HG03575 (cell line): Measurements from ENCODE around the gene WASHC4.
"Not testable (repeated sequence)": the region's sequence is repeated elsewhere in the genome, so short reads cannot be mapped to it uniquely, and the experiment has no call there.

Source experiments
- ATAC-seq: cut with Tn5 transposase; IDR thresholded peaks from one replicate; pipeline ENCODE4 v1.9.1; 2021; ENCODE audit not compliant: unreplicated experiment, insufficient number of reproducible peaks, low FRiP score; ENCODE audit errors: extremely low read depth

Gene WASHC4

DNA sequence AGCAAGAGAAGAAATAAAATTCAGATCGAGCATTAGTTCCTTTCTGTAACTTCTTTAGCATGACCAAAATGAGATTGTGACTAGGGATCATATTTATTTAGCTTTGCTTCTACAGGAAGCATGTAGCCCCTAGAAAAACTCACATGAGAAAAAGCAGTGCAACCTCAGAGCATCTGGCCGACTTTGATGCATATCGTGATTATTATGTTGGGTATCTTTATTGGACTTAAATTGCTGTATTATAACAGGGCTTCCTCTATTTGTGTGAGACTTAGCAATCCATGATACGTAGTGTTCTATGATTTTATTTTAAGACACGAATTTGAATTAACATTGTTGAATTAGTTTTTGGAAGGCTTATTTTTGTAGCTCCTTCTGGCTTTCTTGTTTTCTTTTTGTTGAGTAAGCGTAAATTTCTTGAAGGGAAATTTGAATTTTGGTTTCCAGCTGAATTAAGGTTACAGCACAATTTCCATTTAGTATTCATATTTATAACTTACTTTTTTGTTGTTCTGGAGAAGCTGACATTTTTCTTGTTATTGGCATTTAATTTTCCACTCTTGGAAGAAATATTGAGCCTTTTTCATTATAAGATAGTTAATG, 33.9 kb downstream of the WASHC4 start:
- ATAC-seq, result no peak

DNA sequence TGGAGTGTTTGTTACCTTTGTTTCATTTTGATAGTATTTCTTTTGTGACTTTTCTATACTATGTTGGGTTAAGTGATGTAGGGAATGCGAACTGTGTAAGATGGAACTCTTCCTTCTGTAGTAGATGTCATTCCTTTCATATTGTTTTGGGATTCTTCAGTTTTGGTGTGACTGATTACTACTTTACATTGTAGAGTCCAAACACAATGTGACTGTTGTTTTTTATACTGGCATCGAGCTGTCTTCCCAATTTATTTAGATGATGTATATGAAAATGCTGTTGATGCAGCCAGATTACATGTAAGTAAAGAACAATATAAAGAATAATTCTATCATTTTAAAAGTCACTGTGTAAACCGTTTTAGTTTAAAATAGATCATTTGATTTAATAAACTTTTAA, 34.7 kb downstream of the WASHC4 start:
- no peak for ATAC-seq

DNA sequence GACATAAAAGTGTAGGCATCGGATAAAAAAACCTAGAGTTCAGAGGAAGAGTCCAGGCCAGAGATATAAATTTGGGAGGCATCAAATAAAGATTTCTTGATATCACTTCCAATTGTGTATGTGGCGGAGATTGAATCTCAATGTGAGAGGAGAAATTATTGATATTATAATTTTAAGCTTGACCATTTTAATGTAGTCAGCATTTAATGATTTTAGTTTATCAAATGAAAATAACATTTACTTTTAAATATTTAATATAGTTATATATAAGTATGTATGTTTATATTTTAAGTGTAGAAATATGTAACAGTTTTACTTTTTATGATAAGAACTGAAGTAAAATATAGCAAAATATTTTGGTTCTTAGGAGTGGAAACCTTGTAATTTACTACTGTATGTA, 48.7 kb downstream of the WASHC4 start:
- no peak for ATAC-seq

DNA sequence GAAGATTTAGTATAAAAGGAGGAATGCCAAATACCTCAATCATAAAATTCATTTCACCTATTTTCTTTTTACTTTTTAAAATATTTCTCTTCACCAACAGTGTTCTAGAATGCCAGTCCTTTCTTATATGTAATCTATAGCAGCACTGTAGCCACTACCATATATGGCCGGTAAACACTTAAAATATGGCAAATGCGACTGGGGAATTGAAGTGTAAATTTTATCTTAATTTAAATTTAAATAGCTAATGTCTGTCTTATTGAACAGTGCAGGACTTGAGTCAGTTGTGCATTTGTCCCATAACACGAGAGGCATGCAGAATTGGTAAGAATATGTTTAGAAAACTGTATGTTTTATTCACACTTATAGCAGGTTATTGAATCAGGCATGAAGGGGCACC, 50.1 kb downstream of the WASHC4 start:
- ATAC-seq, result no peak

DNA sequence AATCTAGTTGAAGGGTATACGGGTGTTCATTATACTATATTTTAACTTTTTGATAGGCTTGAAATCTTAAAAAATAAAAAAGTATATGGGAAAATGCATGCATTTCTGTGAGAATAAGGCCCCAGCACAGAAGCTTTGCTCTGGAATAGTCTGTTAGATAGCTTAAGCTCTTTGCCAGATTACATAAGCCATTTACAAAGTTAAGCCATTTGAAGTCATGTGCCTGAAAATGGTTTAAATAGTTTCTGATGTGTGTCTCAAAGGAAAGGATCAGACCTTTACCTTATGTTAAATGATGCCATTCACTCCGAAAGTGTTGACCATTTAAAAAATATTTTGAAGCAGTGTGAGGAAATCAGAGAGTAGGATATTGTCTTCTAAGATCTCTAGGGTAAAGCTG, 51.3 kb downstream of the WASHC4 start:
- ATAC-seq, result no peak

DNA sequence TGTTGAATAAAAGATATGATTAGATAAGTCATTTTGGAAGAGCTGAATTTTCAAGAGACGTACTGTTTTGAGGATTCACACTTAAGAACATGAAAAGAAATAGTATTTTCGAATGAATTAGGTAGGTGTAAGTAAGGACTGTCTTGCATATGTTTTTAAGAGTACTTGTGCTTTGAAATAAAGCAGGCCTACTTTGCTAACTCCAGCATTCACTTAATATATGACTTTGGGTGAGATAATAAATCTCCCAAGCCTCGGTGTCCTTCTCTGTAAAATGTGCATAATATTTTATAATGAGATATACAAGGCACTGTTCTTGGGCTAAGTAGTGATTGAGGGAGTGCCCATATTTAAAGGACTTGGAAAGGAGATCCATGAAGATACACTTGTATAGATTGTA, 54.6 kb downstream of the WASHC4 start:
- no peak for ATAC-seq

DNA sequence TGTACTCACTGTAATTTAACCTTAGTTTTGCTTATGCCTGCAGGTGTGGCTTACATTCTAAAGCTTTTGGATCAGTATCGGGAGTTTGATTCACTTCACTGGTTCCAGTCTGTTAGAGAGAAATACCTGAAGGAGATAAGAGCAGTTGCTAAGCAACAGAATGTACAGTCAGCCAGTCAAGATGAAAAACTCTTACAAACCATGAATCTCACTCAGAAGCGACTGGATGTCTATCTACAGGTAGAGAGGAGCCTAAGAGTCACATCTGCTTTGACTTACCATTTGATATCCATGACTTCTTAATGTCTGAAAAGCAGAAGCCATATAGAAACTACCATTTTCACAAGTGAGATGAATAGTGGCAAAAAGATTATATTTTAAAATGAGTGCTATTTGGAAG, 56.5 kb downstream of the WASHC4 start:
- no peak for ATAC-seq

DNA sequence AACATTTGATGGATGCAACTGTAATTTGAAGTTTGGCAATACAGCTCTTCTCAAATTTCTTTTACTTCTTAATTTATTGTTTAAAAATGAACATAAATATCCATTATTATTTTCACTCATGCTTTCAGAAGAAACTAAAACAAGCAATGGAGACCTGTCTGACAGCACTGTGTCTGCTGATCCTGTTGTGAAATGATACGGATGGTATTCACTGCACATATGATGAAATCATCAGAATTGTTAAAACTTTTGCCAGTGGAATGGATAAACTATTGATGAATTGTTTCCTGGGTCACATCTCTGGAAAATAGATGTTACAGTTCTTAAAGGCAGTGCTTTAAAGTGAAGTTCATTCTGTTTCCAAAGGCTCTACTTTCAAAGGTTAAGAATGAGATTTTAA, 59.2 kb downstream of the WASHC4 start:
- no peak for ATAC-seq

DNA sequence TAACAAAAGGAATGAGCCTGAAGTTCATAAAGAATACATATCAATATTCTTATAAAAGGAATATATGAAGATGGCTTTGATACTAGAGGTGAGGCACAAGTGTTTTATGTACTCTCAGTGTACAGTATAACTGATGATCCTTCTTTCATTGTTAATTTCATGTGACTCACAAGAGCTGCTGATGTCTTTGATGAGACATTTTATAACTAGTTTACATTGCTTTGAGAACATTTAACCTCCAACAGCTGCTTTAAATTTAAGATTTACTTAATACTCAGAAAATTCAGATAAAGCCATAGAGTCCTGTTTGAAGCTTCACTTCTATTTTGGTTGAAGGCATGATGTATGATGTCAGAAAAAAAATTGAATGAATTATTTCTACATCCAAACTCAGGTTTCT, 59.8 kb downstream of the WASHC4 start:
- no peak for ATAC-seq

DNA sequence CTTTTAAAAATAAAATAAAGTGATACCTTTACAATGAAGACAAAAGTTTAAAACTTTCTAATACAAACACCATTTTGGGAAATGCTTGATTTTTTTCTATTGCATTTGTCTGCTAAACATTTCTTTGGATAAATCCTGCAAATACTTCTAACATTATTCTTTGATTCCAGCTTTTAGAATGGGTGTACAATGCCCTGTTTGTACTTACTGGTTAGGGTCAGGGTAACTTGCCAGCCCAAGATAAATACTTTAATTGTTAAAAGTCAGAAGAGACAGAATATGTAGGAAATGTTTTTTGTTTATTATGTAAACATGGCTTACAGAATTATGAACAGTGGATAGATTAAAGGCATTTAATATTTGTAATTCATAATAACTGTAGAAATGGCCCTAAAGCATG, 60.5 kb downstream of the WASHC4 start:
- no peak for ATAC-seq

DNA sequence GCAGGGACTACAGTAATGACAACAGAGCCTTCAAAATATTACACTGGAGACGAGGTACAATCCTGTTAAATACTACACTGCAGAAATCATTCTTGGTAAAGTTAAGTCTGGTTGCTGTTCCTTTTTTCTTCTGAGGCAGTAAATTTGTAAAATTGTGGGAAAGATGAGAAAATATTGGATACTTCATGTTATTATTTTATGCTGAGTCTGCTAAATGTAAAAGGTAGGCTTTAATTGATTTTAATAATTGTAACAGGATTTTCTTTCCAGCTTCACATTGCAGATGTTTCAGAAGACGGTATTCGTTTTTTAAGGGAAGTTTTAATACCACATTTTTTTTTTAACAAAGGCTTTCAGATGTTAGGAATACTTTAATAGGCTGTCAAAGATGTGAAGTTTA, 62.6 kb downstream of the WASHC4 start:
- ATAC-seq, result no peak

DNA sequence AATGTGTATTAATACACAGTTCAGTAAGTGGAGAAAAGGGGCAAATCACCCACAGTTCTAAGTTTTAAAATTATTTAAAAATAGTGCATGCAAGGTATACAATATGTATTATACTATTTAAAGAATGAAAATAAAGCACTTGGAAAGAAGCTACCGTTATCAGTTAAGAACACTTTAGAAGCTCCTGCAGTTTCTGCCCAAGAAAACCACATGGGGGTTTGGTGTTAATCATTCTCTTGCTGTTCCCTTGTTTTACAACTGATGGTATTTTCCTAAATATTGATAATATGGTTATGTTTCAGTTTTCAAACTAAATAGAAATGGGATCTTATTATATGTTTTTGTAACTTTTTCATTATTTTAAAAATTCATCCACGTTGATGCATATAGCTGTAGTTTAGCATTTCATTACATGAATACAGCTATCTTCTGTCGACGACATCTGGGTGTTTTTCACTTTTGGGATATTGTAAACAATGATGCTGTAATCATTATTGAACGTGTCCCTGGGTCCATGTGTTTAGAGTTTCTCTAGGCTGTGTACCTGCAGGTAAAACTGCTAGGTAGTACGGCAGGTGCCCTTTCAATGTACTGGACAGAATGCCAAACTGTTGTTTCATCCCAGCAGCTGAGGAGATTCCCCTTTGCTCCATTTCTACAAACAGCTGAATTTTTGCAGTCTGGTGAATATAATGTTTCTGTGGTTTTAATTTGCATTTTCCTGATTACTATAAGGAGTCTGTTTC, 64.3 kb downstream of the WASHC4 start:
- no peak for ATAC-seq

DNA sequence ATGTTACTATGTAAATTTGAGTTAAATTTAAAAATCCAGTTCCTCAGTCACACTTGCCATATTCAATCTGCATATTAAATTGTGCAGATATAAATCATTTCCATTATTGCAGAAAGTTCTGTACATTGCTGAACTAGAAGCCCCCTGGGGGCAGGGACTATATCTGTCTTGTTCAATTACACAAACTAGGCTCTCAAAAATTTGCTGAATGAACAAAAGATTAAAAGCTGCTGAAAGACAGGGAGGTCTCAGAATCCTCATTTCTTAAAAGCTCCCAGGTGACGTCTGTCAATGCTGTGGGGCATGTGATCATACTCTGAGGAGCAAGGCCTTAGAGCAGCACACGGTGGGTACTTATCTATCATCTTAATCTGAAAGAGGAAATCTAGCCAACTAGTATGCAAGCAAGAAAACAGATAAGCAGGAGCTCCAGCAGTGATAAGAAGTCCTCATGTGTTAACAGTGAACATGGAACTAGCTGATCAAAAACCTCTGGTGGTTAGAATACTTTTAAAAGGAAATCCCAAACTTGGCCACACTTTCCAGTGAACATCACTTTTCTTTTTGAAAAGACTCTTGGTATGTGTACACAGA, 68.0 kb downstream of the WASHC4 start:
- ATAC-seq, result no peak

DNA sequence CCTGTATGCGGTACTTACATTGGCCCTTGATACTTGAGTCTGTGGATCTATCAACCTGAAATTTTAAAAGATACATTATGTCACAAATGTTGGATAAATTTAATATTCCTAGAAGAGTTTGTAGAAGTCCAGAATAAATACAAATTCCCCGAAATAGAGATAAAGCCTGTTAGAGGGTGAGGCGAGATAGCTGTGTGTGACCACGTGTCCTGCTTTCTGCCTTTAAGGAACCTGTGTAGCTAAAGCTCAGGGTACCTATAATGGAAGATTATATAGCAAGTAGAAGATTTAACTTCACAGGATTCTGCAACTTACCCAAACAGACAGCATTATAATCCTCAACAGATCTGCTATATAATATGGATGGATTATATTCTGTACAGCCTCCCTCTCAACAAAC, 69.7 kb downstream of the WASHC4 start:
- ATAC-seq, result no peak

DNA sequence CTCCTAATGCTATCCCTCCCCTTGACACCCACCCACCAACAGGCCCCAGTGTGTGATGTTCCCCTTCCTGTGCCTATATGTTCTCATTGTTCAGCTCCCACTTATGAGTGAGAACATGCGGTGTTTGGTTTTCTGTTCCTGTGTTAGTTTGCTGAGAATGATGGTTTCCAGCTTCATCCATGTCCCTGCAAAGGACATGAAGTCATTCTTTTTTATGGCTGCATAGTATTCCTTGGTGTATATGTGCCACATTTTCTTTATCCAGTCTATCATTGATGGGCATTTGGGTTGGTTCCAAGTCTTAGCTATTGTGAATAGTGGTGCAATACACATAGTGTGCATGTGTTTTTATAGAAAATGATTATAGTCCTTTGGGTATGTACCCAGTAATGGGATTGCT, 71.6 kb downstream of the WASHC4 start:
- not testable (repeated sequence) for ATAC-seq

DNA sequence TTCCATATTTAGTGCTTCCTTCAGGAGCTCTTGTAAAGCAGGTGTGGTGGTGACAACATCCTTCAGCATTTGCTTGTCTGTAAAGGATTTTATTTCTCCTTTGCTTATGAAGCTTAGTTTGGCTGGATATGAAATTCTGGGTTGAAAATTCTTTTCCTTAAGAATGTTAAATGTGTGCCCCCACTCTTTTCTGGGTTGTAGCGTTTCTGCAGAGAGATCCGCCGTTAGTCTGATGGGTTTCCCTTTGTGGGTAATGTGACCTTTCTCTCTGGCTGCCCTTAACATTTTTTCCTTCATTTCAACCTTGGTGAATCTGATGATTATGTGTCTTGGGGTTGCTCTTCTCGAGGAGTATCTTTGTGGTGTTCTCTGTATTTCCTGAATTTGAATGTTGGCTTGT, 75.9 kb downstream of the WASHC4 start:
- ATAC-seq, result not testable (repeated sequence)

DNA sequence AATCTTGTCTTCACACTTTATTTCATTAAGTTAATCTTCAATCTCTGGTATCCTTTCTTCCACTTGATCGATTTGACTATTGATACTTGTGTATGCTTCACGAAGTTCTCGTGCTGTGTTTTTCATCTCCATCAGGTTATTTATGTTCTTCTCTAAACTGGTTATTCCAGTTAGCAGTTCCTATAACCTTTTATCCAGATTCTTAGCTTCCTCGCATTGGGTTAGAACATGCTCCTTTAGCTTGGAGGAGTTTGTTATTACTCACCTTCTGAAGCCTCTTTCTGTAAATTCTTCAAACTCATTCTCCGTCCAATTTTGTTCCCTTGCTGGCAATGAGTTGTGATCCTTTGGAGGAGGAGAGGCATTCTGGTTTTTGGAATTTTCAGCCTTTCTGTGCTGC, 76.4 kb downstream of the WASHC4 start:
- ATAC-seq, result not testable (repeated sequence)

DNA sequence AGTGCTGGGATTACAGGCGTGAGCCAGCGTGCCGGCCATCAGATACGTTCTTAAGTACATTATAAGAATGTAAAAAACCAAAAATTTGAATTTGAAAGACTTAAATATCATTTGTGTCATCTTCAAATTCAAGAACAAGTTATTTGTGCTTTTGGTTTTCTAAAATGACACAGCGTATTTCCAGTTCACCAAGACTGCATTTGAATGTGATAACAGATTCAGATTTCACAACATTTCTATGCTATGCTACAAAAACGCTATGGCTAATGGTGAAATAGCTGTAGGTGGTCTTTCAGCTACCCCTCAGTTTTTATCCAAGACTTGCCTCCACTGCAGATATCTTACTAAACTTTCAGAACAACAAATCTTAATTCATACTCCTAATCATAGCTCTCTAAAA, 81.8 kb downstream of the WASHC4 start:
- no peak for ATAC-seq

DNA sequence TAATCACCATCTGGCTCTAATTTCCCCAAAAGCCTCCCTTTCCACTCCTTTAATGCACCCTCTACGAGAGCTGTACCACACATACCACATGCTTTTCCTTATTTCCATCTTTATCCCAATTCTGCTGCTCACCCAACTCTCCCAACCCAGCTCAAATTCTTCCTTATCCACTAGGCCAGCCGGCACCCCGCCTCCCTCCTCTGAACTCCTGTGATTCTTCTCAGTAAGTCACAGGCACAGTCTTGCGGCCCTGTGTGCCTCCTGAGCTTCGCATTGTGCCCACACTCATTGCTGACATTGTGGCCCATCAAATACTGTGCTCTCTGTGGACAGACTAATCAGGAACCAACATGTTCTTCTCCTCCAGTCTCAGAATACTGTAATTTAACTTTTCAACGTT, 83.0 kb downstream of the WASHC4 start:
- ATAC-seq, result no peak

DNA sequence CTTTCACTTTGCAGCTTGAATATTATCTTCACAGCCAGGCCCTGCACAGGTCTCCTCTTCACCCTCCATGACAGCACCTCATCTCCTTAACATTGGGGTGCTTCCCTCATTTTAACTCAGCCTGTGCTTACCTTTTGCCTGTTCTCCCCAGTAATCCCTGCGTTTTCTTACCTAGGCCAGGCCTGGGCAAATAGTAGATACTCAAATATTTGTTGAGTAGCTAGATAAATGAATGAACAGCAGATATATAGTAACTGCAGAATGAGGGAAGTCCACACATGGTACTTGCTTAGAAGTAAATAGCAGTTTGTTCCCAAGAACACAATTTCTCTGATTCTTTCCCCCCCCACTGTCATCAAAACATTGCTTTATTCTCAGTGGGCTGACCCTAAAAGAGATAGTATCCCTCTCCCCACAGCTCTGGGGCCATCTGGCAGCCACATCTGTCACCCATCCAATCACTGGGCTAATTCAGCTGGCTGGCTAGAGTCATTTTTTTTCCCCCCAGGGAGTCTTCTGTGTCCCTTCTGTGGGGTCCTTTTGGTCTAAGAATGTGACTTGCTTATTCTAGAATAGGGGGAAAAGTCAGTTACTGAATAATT, 85.2 kb downstream of the WASHC4 start:
- ATAC-seq, result no peak
